NCI-H1436 treated with DMSO at 0.1 percent for 48 hours (cell line): ENCODE results near the gene SCN4B.
"Not testable (repeated sequence)": the region's sequence is repeated elsewhere in the genome, so short reads cannot be mapped to it uniquely, and the experiment has no call there.

Source experiments
- DNase-seq: peaks from one replicate; lab custom pipeline; 2025; lab: John Stamatoyannopoulos, UW

SCN4B gene

DNA sequence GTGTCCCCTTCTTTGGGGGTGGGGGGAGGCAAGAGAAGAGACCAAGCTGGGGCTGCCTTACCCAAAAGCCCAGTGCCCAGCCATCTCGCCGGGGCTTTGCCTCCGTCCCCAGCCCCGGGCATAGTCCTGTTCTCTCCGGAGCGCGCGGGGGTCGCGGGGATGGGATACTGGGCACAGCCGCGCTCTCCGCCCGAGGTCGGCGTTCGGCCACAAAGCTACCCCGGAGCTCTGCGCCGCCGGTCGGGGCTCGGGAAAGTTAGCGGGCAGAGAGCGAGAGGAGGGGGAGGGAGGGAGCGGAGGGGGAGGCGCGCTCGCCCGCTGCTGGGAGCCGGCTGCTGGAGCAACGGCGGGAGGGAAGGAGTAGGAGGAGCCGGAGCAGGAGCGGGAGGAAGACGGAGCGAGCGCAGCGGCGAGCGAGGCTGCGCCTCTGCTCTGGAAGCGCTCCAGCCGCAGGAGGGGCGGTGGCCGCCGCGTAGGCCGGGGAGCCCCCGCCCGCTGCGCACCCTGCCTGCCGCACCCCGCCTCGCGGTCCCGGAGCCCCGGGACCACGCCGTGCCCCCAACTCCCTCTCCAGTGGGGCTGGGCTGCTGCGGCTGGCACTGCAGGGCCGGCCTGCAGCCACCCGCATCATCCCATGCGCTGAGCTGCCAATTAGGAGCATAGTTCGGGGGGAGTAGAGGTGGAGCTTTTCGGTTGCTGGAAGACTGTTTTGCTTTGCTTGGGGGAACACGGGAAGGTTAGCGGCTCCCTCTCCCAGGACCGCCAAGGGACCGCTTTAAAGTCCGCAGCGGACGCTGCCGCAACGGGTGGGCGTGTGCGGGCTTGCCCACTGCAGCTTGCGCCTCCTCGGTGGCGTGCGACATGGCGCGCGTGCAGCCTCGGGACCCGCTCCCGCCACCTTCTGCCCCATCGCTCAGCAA, at the start of gene SCN4B:
Gene SCN4B, minus strand, starts transcription at position 272 of the 920 bp plus-strand sequence. Its CDS starts 150 bp downstream, at position 122.
- peak; percentile 23 for DNase-seq

- no peak for DNase-seq
These were observed 49.3 kb upstream of the SCN4B start for GRCh38 chr11:118201966-118202365.

- DNase-seq, result no peak
These were observed 48.5 kb upstream of the SCN4B start for GRCh38 chr11:118200901-118201680.

- DNase-seq, result no peak
These were observed 47.9 kb upstream of the SCN4B start for GRCh38 chr11:118200497-118200896.

DNA sequence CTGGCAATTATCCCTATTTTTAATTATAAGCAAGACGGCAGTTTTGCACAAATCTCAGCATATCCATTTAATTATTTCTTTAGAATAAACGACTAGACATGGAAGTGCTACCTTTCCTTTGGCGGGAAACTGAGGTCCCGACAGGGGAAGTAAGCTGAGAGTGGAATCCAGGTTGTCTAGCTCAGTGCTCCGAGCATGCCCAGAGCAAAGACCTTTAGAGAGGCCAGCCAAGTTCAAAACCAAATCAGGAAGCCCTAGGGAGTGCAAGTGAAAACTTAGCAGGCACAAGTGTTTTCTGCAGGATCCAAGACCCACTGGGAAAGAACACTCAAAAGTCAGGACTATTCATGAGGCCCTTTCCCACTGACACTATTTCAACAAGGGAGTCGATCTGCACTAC, 46.5 kb upstream of the SCN4B start:
- DNase-seq, result no peak

- DNase-seq, result no peak
These were observed 45.7 kb upstream of the SCN4B start for GRCh38 chr11:118198370-118198769.

- DNase-seq, result no peak
These were observed 42.4 kb upstream of the SCN4B start for GRCh38 chr11:118194835-118195627.

DNA sequence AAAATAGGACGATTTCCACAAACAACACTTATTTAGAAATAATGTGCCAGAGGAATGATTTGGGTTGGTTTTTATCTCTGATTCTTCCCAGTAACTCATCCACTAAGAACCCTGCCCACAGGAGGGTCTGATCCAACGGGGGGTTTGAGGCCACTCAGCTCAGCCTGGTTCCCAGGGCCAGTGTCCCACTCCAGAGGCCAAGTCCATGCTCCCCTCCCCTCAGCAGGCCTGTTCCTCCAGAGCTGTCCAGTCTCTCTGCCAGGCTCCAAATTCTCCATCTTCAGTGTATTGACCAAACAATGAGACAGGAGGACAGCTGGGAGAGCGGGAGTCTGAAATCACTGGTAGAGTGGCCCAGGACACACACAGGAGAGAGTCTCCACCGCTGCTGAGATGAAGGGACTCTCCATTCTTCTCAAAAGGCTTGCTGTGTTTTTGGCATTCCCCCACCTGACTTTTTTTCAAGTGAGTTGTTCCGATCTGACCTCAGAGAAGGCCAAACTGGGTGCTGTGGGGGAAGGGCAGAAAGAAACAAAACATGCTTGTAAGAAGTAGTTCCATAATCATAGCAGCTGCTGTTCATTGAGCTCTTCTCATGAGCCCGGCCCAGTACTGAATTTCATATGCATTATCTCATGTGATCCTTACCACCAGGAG, 41.4 kb upstream of the SCN4B start:
- no peak for DNase-seq

DNA sequence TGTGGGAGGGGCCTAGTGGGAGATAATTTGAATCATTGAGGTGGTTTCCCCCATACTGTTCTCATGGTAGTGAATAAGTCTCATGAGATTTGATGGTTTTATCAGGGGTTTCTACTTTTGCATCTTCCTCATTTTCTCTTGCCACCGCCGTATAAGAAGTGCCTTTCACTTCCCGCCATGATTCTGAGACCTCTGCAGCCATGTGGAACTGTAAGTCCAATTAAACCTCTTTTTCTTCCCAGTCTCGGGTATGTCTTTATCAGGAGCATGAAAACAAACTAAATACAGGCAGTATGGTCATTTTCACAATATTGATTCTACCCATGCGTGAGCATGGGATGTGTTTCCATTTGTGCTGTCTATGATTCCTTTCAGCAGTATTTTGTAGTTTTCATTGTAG, 40.2 kb upstream of the SCN4B start:
- DNase-seq, result not testable (repeated sequence)

DNA sequence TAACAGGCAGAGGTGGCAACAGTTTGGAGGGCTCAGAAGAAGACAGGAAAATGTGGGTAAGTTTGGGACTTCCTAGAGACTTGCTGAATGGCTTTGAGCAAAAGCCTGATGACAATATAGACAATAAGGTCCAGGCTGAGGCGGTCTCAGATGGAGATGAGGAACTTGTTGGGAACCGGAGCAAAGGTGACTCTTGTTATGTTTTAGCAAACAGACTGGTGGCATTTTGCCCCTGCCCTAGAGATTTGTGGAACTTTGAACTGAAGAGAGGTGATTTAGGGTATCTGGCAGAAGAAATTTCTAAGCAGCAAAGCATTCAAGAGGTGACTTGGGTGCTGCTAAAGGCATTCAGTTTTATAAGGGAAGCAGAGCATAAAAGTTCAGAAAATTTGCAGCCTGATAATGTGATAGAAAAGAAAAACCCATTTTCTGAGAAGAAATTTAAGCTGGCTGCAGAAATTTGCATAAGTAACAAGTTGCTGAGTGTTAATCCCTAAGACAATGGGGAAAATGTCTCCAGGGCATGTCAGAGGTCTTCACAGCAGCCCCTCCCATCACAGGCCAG, 38.4 kb upstream of the SCN4B start:
- DNase-seq, result not testable (repeated sequence)

GRCh38 chr11:118186346-118187107, 33.9 kb upstream of the SCN4B start:
- DNase-seq, result no peak

DNA sequence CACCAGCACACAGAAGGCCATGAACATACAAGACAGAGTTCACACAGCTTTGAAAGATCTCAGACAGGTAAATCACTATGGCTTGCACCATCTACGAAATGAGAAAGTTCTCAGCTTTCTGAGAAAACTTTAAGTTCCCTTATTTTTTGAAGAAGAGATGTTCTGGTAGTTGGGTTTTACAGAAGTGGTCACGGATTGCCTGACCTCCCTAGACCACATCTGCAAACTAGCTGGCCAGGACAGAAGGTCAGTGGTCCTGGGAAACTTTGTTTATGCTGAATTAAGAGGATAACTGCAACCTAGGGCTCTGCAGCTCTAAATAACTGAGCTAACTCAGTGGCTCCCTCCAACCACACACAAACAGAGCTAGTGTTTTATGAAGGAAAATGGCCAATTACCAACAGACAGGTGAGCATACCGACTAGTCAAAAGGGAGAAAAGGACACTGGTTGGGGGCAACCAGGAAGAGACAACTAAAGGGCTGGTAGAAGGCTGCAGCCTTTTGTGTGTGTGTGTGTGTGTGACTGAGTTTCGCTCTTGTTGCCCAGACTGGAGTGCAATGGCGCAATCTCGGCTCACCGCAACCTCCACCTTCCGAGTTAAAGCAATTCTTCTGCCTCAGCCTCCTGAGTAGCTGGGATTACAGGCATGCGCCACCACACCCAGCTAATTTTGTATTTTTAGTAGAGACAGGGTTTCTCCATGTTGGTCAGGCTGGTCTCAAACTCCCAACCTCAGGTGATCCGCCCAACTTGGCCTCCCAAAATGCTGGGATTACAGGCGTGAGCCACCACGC, 32.4 kb upstream of the SCN4B start:
- no peak for DNase-seq

DNA sequence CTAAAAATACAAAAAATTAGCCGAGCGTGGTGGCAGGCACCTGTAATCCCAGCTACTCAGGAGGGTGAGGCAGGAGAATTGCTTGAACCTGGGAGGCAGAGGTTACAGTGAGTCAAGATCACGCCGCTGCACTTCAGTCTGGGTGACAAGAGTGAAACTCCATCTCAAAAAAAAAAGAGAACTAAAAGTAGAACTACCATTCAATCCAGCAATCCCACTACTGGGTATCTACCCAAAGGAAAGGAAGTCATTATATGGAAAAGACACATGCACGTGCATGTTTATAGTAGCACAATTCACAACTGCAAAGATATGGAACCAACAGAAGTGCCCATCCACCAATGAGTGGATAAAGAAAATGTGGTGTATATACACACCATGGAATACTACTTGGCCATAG, 31.1 kb upstream of the SCN4B start:
- DNase-seq, result not testable (repeated sequence)

GRCh38 chr11:118180300-118180703, 27.7 kb upstream of the SCN4B start:
- DNase-seq, result no peak

DNA sequence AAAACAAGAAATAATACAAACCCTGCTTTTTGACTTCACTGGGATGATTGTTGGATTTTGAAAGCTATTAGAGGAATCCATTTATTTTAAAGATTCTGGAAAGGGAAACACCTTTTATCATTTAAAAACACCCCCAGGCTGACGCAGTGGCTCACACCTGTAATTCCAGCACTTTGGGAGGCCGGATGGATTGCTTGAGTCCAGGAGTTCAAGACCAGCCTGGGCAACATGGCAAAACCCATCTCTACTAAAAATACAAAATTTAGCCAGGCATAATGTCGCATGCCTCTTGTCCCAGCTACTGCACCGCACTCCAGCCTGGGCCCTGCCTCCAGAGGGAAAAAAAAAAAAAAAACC, 24.1 kb upstream of the SCN4B start:
- no peak for DNase-seq

DNA sequence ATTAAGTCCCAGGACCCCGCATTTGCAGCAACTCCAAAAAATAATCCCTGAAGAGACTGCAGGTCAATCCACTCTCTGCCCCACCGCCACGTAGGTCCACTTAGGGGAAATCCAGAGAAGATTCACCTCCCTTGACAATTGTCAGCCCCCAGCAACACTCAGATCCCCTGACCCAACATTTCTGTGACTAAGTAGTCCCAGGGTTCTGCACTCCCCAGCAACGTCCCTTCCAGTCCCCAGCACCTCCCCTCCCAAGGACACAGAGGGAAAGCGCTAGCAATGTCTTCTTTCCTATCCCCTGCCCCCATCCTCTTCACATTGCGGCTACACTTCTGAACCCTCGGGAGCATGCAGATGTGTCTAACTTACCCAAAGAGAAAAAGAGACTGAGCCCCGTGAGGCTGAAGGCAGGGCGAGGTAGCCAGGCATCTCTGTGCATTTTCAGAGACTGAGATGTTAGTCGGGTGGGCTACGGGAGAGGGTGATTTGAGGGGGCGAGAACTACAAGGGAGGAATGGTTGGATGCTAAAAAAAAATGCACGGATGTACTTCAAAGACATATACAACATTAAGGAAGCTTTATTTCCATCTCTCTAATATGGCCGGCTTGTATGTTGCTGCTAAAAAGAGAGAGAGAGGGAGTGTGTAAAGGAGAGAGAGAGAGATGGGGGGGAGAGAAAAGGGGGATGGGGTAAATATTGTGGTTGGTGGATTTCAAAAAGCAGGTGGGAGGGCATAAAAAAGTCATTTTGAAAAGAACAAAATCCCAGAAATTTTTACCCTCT, 23.6 kb upstream of the SCN4B start, which contains the start of gene SCN2B:
Gene SCN2B, minus strand, starts transcription at position 647 of the 785 bp plus-strand sequence. Its CDS starts 208 bp downstream, at position 439.
- DNase-seq, result no peak

GRCh38 chr11:118175031-118175992, 22.7 kb upstream of the SCN4B start:
- DNase-seq, result no peak
